HG03432 (cell line): ENCODE results near the gene MICALL1.
"Not testable (repeated sequence)": the region's sequence is repeated elsewhere in the genome, so short reads cannot be mapped to it uniquely, and the experiment has no call there.

Source experiments
- ATAC-seq: cut with Tn5 transposase; IDR thresholded peaks from one replicate; pipeline ENCODE4 v1.9.1; 2021; ENCODE audit warnings: mild to moderate bottlenecking, moderate library complexity; ENCODE audit not compliant: unreplicated experiment

Gene MICALL1

DNA sequence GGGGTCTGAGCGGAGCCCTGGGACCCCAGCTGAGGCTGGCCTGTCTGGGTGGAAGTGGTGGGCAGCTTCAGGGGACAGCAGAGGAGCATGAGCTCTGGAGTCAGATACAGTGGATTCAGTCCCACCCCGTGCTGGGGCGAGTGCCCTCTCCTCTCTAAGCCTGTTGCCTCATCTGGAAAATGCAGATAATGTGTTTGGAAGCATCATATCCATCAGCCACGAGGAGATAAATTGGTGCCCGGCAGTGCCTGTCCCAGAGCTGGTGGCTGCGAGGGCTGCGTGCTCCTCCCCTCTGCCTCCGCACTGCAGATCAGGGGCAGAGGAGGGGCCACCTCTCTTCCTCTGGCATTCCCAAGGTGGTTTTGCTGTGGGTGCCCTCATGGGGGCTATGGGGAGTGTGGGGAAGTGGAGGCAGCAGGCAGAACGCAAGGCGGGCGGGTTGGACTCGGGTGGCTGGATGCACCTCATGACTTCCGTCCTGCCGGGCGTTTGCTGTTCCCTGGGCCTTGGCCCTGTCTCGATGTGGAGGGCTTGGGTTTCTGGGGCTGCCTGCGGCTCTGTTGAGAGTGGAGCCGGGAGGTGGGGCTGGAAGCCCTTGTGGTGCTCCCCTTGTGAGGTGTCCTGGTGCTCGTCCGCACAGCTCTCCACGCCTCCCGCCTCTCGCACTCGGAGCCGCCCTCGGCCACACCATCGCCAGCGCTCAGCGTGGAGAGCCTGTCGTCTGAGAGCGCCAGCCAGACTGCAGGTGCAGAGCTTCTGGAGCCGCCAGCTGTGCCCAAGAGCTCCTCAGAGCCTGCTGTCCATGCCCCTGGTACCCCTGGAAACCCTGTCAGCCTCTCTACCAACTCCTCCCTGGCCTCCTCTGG, 20.9 kb downstream of the MICALL1 start:
- ATAC-seq = no peak

DNA sequence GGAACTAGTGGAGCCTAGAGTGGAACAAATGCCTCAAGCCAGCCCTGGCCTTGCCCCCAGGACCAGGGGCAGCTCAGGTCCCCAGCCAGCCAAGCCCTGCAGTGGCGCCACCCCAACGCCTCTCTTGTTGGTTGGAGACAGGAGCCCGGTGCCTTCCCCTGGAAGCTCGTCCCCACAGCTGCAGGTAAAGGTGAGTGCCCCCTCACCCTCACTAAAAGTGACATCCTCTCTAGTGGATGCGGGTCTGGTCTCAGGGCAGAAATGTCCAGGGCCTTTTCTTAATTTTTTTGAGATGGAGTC, 21.5 kb downstream of the MICALL1 start:
- no peak for ATAC-seq

DNA sequence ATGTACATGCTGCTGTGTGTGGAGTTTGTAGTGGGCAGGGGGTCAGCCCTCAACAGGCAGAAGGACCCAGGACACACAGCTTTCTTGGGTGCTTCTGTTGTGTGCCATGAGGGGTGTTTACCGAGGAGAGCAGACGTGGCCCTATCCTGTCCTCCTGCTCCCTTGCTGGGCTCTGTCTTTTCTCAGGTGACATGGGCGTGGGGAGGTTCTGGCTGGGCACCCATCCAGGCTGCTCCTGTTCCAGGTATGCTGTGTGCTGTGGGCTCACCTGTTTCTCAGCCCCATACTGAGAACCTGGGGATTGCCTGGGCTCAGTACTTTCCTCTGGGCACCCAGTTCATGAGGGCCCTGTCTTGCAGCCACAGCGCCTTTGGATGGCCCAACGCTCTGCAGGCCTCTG, 23.3 kb downstream of the MICALL1 start:
- no peak for ATAC-seq

DNA sequence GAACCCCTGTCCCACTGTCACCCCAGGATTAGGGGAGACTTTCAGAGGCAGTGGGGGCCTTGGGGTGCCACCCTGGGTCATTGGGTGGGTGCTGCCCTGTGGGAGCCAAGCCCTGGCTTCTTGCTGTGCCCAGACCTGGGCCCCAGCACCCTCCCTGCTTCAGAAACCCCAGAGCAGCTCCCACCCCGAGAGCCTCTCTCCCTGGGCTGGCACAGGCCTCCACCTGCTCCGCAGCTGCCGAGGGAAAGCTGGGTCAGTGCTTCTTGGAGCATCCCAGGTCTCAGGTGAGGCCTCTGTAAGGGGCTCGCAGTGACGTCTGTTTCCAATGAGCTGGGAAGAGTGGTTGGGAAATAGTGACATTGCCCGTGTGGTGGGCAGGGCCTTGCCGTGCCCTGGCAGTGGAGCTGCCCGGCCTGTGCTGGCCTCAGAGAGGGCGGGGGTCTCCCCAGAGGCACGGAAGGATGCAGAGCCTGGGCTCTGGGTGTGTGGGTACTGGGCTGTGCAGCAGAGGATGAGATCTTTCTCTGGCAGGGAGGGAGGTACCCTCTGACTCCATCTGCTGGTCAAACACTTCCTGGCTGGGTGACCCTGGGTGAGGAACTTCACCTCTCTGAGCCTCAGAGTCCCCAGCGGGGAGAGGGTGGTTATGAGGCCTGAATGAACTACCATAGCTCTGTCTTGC, 24.3 kb downstream of the MICALL1 start:
- ATAC-seq = no peak

DNA sequence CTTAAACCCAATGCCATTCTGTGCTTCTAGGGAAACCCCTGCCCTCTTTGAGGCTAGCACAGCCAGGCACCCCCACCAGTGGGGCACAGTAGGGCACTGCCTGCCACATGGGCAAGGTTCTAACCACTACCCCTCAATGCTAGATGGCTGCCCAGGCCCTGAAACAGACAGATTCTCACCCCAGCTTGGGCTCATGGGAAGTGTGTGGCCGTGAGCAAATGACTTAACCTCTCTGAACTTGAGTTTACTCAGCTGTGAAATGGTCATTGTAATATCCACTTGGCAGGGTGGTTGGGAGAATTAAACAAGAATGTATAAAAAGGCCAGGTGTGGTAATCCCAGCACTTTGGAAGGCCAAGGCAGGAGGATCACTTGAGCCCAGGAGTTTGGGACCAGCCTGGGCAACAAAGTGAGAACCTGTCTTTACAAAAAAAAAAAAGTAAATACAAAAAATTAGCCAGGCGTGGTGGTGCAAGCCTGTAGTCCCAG, 24.9 kb downstream of the MICALL1 start:
- no peak for ATAC-seq

DNA sequence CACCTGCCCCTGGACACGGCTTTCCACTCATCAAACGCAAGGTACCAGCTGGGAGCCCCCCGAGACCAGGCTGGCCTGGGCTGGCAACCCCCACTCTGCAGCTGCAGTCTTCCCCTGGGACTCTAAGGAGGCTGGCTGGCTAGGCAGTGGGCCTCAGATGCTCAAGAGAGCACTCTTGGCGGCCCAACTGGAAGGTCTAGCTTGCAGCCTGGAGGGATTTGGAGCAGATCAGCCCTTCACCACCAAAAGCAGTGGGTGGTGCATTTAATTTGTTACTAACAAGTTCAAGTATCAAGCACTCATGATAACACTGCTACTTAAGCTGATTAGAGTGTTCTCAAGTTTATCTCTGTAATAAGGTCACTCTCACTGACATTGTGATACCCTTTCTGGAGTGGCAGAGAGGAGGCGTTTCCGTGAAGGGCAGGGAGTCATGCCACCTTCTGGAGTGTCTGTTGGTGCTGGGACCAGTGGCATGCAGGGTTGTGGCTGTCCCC, 25.8 kb downstream of the MICALL1 start:
- no peak for ATAC-seq

DNA sequence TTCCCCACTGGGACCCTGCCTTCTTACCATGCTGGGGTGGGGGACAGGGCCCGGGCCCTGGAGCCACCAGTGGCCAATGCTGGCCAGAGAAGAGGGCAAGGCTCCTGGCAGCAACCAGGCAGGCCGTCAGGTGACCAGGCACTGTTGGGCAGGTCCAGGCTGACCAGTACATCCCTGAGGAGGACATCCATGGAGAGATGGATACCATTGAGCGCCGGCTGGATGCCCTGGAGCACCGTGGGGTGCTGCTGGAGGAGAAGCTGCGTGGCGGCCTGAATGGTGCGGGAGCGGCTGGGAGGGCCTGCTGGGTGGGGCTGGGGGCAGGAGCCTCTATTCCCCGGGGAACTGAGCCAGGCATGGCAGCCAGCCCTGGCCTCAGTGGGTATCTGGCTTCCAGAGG, 26.3 kb downstream of the MICALL1 start:
- ATAC-seq = no peak

DNA sequence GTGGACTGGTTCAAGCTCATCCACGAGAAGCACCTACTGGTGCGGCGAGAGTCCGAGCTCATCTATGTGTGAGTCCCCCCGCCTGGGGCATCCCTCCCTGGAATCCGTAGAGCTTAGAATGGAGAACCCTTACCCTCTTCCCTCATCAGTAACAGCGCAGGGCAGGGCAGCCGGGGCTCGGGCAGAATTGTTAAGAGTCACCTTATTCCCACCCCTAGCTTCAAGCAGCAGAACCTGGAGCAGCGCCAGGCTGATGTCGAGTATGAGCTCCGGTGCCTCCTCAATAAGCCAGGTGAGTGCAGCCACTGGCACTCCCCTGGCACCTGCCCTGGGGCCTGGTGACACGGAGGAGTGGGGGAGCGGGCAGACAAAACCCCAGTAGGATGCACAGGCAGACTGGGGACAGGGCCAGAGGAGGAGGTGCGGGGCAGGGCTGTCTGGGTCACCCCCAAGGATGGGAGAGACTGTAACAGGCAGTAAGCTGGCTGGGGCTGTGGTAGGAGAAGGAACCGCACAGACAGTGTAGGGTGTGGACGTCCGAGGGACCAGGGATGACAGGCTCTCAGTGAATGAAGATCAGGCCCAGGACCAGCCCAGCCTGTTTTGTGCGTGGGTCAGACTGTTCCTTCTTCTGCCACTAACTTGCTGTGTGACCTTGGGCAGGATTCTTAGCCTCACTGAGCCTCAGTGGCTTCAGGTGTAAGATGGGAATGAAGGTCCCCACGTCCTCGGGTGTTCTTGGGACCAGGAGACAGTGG, 26.9 kb downstream of the MICALL1 start:
- ATAC-seq = no peak

DNA sequence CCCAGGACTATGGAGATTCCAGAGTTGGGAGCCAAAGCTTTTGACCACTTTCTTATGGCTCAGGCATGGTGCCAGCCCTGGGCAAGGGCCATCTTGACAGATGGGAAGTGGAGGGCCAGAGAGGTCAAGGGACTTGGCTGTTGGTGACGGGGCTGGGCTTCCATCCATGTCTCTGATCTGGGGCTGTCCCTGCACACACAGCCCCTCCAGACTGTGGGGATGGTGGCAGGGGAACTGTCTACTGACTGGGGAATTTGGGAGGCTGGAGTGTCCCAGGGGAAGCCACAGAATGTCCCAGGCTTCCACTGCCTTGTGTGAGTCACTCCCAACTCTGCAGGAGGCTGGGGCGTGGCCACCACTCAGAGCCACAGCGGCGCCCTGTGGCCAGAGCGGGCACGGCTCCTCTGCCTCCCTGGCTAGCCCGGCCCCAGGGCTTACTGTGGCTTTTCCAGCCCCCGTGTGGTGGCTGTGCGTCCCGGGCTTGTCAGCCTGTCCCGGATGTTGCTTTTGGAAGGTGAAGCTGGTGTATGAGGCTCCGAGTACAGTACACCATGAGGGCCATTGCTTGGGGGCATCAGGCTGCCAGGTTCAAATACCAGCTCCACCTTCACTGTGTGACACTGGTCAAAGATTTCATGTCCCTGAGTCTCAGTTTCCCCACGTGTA, 27.7 kb downstream of the MICALL1 start:
- ATAC-seq = peak; percentile 88

DNA sequence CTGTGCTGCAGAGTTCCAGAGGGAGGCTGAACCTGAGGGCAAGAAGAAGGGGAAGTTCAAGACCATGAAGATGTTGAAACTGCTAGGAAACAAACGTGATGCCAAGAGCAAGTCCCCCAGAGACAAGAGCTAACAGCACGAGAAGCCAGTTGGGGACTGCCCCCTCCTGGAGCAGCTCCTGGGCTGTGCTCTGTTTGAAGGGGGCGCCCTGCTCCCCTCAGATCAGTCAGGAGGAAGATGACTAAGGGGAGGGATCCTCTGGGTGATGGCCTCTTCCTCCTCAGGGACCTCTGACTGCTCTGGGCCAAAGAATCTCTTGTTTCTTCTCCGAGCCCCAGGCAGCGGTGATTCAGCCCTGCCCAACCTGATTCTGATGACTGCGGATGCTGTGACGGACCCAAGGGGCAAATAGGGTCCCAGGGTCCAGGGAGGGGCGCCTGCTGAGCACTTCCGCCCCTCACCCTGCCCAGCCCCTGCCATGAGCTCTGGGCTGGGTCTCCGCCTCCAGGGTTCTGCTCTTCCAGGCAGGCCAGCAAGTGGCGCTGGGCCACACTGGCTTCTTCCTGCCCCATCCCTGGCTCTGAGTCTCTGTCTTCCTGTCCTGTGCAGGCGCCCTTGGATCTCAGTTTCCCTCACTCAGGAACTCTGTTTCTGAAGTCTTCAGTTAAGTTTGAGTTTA, 34.7 kb downstream of the MICALL1 start:
- no peak for ATAC-seq

DNA sequence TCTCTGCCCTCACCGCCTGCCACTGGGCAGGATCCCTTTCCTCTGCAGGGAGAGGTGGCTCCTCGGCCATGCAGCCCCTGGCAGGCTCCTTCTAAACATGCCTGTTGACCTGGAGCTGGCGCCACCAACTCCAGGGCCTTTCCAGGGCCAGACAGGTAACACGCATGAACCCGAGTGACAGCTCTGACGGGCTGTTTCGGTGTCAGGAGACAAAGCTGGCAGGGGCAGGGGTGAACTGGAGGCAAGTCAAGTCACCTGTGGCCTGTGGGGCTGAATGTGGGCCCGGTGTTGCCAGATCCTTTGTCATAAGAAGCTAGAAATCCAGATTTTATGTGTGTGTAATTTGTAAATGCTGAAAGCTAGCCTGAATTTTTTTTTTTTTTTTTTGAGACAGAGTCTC, 36.0 kb downstream of the MICALL1 start:
- ATAC-seq = no peak

DNA sequence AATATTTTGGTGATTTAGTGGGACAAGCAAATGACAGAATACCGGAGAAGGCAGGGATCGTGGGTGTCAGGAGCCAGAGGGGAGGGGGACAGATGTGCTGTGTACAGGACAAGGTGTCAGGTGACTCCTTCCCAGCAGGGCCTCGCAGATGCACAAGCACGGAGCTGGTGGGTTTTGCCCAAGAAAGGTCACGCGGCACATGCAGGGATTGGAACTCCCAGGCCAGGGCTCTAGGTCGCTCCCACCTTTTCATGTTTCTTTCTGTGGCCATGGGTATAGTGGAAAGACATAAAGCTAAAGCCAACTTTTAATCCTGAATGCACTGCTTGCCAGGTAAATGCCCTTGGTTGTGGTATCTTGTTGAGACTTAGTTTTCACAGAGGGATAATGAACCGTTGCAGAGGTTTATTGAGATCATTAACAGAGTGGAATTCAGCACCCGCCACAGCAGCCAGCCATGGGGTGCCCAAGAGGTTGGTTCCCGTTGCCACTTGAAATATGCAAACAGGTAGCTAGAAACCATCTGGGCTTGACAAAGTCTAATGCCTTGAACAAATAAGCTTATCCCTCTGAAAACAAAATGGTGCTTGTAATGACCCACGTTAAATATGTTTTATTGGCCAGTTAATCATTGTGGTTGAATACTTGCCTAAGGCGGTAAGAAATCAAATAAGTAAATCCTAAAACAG, 37.2 kb downstream of the MICALL1 start:
- ATAC-seq = no peak

DNA sequence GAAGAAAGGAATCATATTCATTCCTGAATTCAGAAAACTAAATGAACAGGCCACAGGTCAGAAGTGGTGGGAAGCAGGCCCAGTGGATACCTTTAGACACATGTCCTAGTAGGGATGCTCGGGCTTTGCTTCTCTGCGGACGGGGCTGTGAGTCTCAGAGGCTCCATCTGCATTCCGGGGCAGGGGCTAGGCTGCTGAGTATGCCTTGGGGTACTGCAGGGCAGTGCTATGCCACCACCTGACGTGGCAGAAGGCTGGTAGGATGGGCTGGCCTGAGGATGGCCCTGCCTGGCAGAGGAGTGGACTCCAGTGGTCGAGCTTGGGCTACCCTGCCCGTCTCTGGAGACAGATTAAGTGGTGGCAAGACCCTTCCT, 37.7 kb downstream of the MICALL1 start:
- no peak for ATAC-seq

DNA sequence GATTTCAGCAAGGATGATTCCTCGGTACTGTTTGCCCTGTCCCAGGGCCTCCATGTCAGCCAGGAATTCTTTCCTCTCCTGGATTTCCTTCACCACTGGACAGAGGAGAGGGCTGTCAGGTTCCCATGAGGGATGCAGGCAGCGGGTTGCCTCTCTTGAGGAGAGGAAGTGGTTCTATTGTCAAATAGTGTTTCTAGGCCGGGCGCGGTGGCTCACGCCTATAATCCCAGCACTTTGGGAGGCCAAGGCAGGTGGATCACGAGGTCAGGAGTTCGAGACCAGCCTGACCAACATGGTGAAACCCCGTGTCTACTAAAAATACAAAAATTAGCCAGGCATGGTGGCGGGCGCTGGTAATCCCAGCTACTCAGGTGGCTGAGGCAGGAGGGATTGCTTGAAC, 38.3 kb downstream of the MICALL1 start:
- ATAC-seq = not testable (repeated sequence)

DNA sequence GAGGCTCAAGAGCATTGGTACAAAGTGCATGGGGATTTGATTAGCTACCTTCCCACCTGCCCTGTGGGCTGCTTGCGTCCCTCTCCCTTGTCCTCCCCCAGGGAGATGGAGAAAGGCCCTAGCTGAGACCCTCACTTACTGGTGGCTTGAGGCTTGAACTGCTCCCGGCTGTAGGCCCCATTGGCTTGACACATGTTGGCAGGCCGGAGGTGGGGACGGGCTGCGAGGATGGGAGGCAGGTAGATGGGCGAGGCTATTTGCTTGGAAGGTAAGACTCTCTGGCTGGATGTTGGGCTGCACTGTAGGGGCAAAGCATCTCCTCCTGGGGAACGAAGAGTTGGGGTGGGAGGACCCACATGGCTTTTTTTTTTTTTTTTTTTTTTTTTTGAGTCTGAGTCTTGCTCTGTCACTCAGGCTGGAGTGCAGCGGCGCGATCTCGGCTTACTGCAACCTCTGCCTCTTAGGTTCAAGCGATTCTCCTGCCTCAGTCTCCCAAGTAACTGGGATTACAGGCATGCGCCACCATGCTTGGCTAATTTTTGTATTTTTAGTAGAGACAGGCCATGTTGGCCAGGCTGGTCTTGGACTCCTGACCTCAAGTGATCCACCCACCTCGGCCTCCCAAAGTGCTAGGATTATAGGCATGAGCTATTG, 41.2 kb downstream of the MICALL1 start:
- not testable (repeated sequence) for ATAC-seq

DNA sequence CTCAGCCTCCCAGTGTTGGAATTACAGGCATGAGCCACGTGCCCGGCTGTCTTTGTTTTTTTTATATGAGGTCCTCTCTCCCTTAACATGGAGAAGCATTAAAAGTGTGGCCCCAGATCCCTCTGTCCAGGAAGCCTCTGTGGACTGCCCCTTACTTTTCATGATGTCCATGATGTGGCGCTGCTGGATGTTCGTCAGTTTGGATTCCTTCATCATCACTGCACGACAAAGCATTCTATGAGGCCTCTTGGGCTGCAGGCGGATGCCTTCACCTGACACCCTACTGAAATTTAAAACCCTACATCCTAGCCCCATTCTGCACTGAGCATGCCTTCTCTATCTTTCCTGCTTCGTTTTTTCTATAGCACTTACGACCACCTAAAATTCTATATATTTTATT, 45.2 kb downstream of the MICALL1 start:
- ATAC-seq = no peak

DNA sequence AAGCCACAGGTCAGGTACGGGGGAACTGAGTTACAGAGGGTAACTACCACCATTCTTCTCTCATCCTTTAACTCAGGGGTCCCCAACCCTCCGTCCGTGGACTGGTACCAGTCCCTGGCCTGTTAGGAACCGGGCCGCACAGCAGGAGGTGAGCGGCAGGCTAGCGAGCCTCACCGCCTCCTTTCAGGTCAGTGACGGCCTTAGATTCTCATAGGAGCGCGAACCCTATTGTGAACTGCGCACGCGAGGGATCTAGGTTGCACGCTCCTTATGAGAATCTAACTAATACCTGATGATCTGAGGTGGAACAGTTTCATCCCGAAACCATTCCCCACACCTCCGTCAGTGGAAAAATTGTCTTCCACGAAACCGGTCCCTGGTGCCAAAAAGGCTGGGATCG, 46.5 kb downstream of the MICALL1 start:
- not testable (repeated sequence) for ATAC-seq

DNA sequence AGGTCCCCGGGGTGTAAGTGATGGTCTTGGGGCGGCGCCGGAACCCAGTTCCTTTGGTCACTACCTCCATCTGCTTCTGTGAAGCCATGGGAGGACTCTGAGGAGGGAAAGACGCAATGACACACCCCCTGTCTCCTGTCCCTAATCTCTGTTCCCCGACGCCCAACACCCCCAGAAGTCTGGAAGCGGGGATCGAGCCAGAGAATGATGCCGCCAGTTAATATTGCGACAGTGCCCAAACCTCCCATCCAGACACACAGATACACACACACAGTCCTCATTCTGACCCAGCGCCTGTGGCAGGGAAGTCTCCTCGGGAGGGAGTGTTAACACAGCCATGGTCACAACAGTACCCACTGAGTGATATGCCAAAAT, 47.0 kb downstream of the MICALL1 start:
- ATAC-seq = peak; percentile 3

DNA sequence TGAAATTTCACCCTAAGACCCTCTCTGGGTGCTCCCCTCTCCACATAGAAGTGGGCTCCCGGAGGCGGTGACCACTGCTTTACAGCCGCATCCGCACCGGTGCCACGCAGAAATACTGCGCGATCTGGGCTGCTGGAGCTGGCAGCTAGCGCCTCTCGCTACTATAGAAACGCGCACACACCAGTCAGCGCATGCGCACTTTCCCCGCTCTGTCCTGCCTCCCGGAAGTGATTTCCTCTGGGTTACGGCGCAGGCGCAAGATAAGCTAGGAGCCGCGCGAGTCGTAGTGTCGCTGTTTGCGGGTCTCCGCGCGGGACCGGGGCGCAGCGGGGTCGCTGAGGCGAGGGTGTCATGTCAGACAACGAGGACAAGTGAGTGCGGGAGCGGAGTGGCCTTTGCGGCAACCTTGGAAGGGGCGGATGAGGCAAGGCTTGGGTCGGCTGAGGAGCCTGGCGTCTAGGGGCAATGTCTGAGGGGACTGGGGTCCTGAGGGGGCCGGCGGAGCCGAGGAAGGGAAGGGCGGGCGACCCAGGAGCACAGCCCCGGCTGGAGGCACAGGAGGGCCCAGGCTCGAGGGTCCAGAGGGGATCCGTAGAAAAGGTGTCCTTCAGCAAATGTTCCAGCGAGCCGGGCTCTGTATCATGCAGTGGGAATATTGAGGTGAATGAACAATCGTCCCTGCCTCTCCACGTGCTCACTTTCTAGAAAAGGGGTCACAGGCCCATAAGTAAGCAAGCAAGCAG, 47.5 kb downstream of the MICALL1 start, which contains the start of the genes C22orf23 and POLR2F:
TSS of gene C22orf23 (minus strand) at position 165 of the 743 bp plus-strand sequence. CDS start 452 bp downstream, outside the sequence.
TSS of gene POLR2F (plus strand) at position 263 of the 743 bp plus-strand sequence. CDS start at position 352, 89 bp downstream.
- peak; percentile 81 for ATAC-seq
